BJ (cell line): ENCODE measurements around the gene SPNS2. TPM values are rescaled to one million over a fixed set of nuclear protein-coding genes. Genes with fewer than 3 reads are reported as not detected.

Source experiments
- CTCF ChIA-PET: fragments of 350-600 bp; formaldehyde crosslinking; extraction: SDS; loops from one replicate; lab custom pipeline; 2021; ENCODE audit warnings: antibody characterized with exemption, inconsistent platforms; lab: Yijun Ruan, JAX
- POLR2A ChIA-PET: fragments of 300-600 bp; sonication (Branson Sonifier 250); formaldehyde crosslinking; extraction: SDS; loops from one replicate; lab custom pipeline; 2021; ENCODE audit warnings: antibody characterized with exemption; lab: Charles Lee
- DNase-seq: peaks from one replicate; pipeline ENCODE4 v3.0.0-alpha.2; 2011; ENCODE audit warnings: low read depth
- H3K27me3 ChIP-seq: 2 replicates; pipeline ENCODE4 v1.6.0; 2011; ENCODE audit warnings: low read length; ENCODE audit not compliant: control insufficient read depth, insufficient read depth
- H3K36me3 ChIP-seq: 2 replicates; pipeline ENCODE4 v1.5.1; 2011; ENCODE audit warnings: low read length; ENCODE audit not compliant: control insufficient read depth, insufficient read depth
- H3K4me3 ChIP-seq: 2 replicates; pipeline ENCODE4 v1.5.1; 2011; ENCODE audit warnings: low read depth, mild to moderate bottlenecking, control low read depth, low read length
- polyA plus RNA-seq: library from polyadenylated mRNA; depleted of rRNA; stranded (reverse); fragments of >200 nt; gene quantifications from 2 replicates; pipeline ENCODE4 v1.2.3, GENCODE V29; 2011
- TF ChIP-seq, protein P1 (sequence below): IDR thresholded peaks from 2 replicates; pipeline ENCODE4 v1.5.1; 2011; ENCODE audit warnings: low read depth, mild to moderate bottlenecking, control low read depth, inconsistent platforms, low read length, moderate library complexity; ENCODE audit not compliant: insufficient read depth

SPNS2 gene
- polyA plus RNA-seq, 1 experiment, result not detected

GRCh38 chr17:4549781-4550533 lies 51.3 kb downstream of the SPNS2 start:
- TF ChIP-seq, protein P1, sequence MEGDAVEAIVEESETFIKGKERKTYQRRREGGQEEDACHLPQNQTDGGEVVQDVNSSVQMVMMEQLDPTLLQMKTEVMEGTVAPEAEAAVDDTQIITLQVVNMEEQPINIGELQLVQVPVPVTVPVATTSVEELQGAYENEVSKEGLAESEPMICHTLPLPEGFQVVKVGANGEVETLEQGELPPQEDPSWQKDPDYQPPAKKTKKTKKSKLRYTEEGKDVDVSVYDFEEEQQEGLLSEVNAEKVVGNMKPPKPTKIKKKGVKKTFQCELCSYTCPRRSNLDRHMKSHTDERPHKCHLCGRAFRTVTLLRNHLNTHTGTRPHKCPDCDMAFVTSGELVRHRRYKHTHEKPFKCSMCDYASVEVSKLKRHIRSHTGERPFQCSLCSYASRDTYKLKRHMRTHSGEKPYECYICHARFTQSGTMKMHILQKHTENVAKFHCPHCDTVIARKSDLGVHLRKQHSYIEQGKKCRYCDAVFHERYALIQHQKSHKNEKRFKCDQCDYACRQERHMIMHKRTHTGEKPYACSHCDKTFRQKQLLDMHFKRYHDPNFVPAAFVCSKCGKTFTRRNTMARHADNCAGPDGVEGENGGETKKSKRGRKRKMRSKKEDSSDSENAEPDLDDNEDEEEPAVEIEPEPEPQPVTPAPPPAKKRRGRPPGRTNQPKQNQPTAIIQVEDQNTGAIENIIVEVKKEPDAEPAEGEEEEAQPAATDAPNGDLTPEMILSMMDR, result no peak
- Histone ChIP-seq H3K4me3 (no peak overlapping the region), H3K36me3 (peaks cover 48% of the 10 kb centered on the region), H3K27me3 (no peaks in the 10 kb centered on the region)
- CTCF ChIA-PET, result interaction anchor here (1.2 to 1.7 kb wide), 3 partner anchors 13 to 129 kb away, joined by 3 to 4 read pairs (median 4); no protein-coding TSS in a partner anchor
- no peak for DNase-seq
- POLR2A ChIA-PET, result interaction anchor here (0.7 kb wide), 1 partner anchor 285 kb away, joined by 5 read pairs; no protein-coding TSS in a partner anchor

GRCh38 chr17:4550534-4551039 lies 51.9 kb downstream of the SPNS2 start:
- Histone ChIP-seq H3K4me3 (no peak overlapping the region), H3K36me3 (peaks cover 43% of the 10 kb centered on the region), H3K27me3 (no peaks in the 10 kb centered on the region)
- no peak for DNase-seq
- TF ChIP-seq, protein P1, result no peak
- CTCF ChIA-PET, result interaction anchor here (1.2 to 3.8 kb wide), 5 partner anchors 13 to 130 kb away, joined by 3 to 15 read pairs (median 4); no protein-coding TSS in a partner anchor
- POLR2A ChIA-PET, result no interaction called here

GRCh38 chr17:4551141-4551540 lies 52.5 kb downstream of the SPNS2 start:
- TF ChIP-seq, protein P1, result no peak
- H3K4me3 ChIP-seq, result no peak overlapping the region
- peaks cover 41% of the 10 kb centered on the region for H3K36me3 ChIP-seq
- H3K27me3 ChIP-seq, result no peaks in the 10 kb centered on the region
- CTCF ChIA-PET, result interaction anchor here (1.4 to 3.8 kb wide), 2 partner anchors 16 to 24 kb away, joined by 3 to 15 read pairs; no protein-coding TSS in a partner anchor
- POLR2A ChIA-PET, result no interaction called here
- DNase-seq, result no peak

GRCh38 chr17:4551796-4552525 lies 53.3 kb downstream of the SPNS2 start:
- ChIA-PET CTCF (interaction anchor here (0.5 to 3.8 kb wide), 4 partner anchors 15 to 481 kb away, joined by 3 to 15 read pairs (median 3); no protein-coding TSS in a partner anchor), POLR2A (no interaction called here)
- Histone ChIP-seq H3K36me3 (peaks cover 38% of the 10 kb centered on the region), H3K4me3 (no peak overlapping the region), H3K27me3 (no peaks in the 10 kb centered on the region)
- TF ChIP-seq, protein P1, result no peak
- no peak for DNase-seq
